Measurements from ENCODE around the gene SLC35F3. TPM values are rescaled to one million over a fixed set of nuclear protein-coding genes. Genes with fewer than 3 reads are reported as not detected.
"Not testable (repeated sequence)": the region's sequence is repeated elsewhere in the genome, so short reads cannot be mapped to it uniquely, and the experiment has no call there.

Gene SLC35F3
- total RNA-seq, 1 experiment from 2014 or later, result 6.9 TPM

- in situ Hi-C loops (cut with HindIII; ENCODE audit: low pct_unique_long_range_greater_than_20kb, low sequenced_read_pairs), result no loop called here
- DNase-seq (ENCODE audit: low read depth), result peak; percentile 45
Observed at GRCh38 chr1:234114648-234115307, 210.3 kb downstream of the SLC35F3 start.

- in situ Hi-C loops (cut with HindIII; ENCODE audit: low pct_unique_long_range_greater_than_20kb, low sequenced_read_pairs), result no loop called here
- no peak for DNase-seq (ENCODE audit: low read depth)
Observed at GRCh38 chr1:234118911-234119310, 214.4 kb downstream of the SLC35F3 start.

- in situ Hi-C loops (cut with HindIII; ENCODE audit: low pct_unique_long_range_greater_than_20kb, low sequenced_read_pairs), result no loop called here
- no peak for DNase-seq (ENCODE audit: low read depth)
Observed at GRCh38 chr1:234119431-234119830, 215.0 kb downstream of the SLC35F3 start.

- no peak for DNase-seq (ENCODE audit: low read depth)
- in situ Hi-C loops (cut with HindIII; ENCODE audit: low pct_unique_long_range_greater_than_20kb, low sequenced_read_pairs), result no loop called here
Observed at GRCh38 chr1:234120327-234120944, 216.0 kb downstream of the SLC35F3 start.

GRCh38 chr1:234121659-234122058 is 217.2 kb downstream of the SLC35F3 start:
- DNase-seq (ENCODE audit: low read depth); in situ Hi-C loops (cut with HindIII; ENCODE audit: low pct_unique_long_range_greater_than_20kb, low sequenced_read_pairs): not testable (repeated sequence)

- in situ Hi-C loops (cut with HindIII; ENCODE audit: low pct_unique_long_range_greater_than_20kb, low sequenced_read_pairs); DNase-seq (ENCODE audit: low read depth): not testable (repeated sequence)
Observed at GRCh38 chr1:234122571-234122970, 218.1 kb downstream of the SLC35F3 start.

- peak; percentile 41 for DNase-seq (ENCODE audit: low read depth)
- in situ Hi-C loops (cut with HindIII; ENCODE audit: low pct_unique_long_range_greater_than_20kb, low sequenced_read_pairs), result no loop called here
Observed at GRCh38 chr1:234123867-234124266, 219.4 kb downstream of the SLC35F3 start.

GRCh38 chr1:234125283-234125682 is 220.8 kb downstream of the SLC35F3 start:
- DNase-seq (ENCODE audit: low read depth), result no peak
- in situ Hi-C loops (cut with HindIII; ENCODE audit: low pct_unique_long_range_greater_than_20kb, low sequenced_read_pairs), result no loop called here

GRCh38 chr1:234125714-234126113 is 221.2 kb downstream of the SLC35F3 start:
- in situ Hi-C loops (cut with HindIII; ENCODE audit: low pct_unique_long_range_greater_than_20kb, low sequenced_read_pairs), result no loop called here
- no peak for DNase-seq (ENCODE audit: low read depth)

- in situ Hi-C loops (cut with HindIII; ENCODE audit: low pct_unique_long_range_greater_than_20kb, low sequenced_read_pairs), result no loop called here
- no peak for DNase-seq (ENCODE audit: low read depth)
Observed at GRCh38 chr1:234127026-234127671, 222.7 kb downstream of the SLC35F3 start.

- in situ Hi-C loops (cut with HindIII; ENCODE audit: low pct_unique_long_range_greater_than_20kb, low sequenced_read_pairs), result no loop called here
- DNase-seq (ENCODE audit: low read depth), result no peak
Observed at GRCh38 chr1:234132795-234133194, 228.3 kb downstream of the SLC35F3 start.

- in situ Hi-C loops (cut with HindIII; ENCODE audit: low pct_unique_long_range_greater_than_20kb, low sequenced_read_pairs), result no loop called here
- no peak for DNase-seq (ENCODE audit: low read depth)
Observed at GRCh38 chr1:234134878-234135277, 230.4 kb downstream of the SLC35F3 start.

GRCh38 chr1:234135501-234135900 is 231.0 kb downstream of the SLC35F3 start:
- no peak for DNase-seq (ENCODE audit: low read depth)
- in situ Hi-C loops (cut with HindIII; ENCODE audit: low pct_unique_long_range_greater_than_20kb, low sequenced_read_pairs), result no loop called here

- in situ Hi-C loops (cut with HindIII; ENCODE audit: low pct_unique_long_range_greater_than_20kb, low sequenced_read_pairs), result no loop called here
- DNase-seq (ENCODE audit: low read depth), result no peak
Observed at GRCh38 chr1:234136073-234136472, 231.6 kb downstream of the SLC35F3 start.

- peak; percentile 16 for DNase-seq (ENCODE audit: low read depth)
- in situ Hi-C loops (cut with HindIII; ENCODE audit: low pct_unique_long_range_greater_than_20kb, low sequenced_read_pairs), result no loop called here
Observed at GRCh38 chr1:234139966-234140365, 235.5 kb downstream of the SLC35F3 start.

GRCh38 chr1:234140388-234140787 is 235.9 kb downstream of the SLC35F3 start:
- DNase-seq (ENCODE audit: low read depth), result no peak
- in situ Hi-C loops (cut with HindIII; ENCODE audit: low pct_unique_long_range_greater_than_20kb, low sequenced_read_pairs), result no loop called here

GRCh38 chr1:234141006-234141405 is 236.5 kb downstream of the SLC35F3 start:
- in situ Hi-C loops (cut with HindIII; ENCODE audit: low pct_unique_long_range_greater_than_20kb, low sequenced_read_pairs), result no loop called here
- no peak for DNase-seq (ENCODE audit: low read depth)

GRCh38 chr1:234143681-234144080 is 239.2 kb downstream of the SLC35F3 start:
- DNase-seq (ENCODE audit: low read depth), result no peak
- in situ Hi-C loops (cut with HindIII; ENCODE audit: low pct_unique_long_range_greater_than_20kb, low sequenced_read_pairs), result no loop called here

GRCh38 chr1:234144901-234145300 is 240.4 kb downstream of the SLC35F3 start:
- in situ Hi-C loops (cut with HindIII; ENCODE audit: low pct_unique_long_range_greater_than_20kb, low sequenced_read_pairs), result no loop called here

More at GRCh38 chr1:234144901-234145300, 240.4 kb downstream of the SLC35F3 start:
- no peak for DNase-seq (ENCODE audit: low read depth)
